ENCODE data around the gene DCBLD1.
"Not testable (repeated sequence)": the region's sequence is repeated elsewhere in the genome, so short reads cannot be mapped to it uniquely, and the experiment has no call there.

DCBLD1 gene

DNA sequence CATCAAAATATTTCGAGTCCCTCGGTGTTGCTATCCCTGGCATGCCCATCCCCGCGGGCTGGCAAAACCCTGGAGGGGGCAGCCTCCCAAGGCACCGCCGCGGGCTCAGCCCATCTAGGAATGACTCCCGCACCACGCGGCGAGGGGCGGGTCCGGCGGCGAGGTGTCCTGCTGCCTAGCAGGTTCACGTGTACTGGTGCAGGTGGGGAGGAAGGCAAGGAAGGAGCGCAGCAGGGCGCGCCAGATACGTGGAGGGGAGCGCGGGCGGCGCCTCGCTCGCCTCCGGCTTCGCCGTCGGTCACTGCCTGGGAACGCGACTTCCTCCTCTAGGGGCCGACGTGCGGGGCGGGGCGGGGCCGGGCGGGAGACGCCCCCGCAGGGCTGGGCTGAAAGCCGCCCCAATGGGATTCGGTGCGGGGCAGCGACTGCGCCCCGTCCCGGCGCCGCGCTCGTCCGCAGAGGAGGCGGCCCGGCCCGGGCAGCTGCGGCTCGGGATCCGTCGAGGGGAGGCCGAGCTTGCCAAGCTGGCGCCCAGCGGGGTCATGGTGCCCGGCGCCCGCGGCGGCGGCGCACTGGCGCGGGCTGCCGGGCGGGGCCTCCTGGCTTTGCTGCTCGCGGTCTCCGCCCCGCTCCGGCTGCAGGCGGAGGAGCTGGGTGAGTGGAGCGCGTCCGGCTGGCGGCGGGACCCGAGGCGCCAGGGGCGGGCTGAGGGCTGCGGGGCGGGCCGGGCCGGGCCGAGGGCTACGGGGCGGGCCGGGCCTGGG is at the start of gene DCBLD1:
DCBLD1 (plus strand) TSS at position 435 of the 764 bp plus-strand sequence; CDS start at position 543, 108 bp downstream.
- peak; percentile 75 for DNase-seq
- in situ Hi-C loops (cut with MboI; ENCODE audit: low pct_unique_long_range_greater_than_20kb, low sequenced_read_pairs) = no loop called here

DNA sequence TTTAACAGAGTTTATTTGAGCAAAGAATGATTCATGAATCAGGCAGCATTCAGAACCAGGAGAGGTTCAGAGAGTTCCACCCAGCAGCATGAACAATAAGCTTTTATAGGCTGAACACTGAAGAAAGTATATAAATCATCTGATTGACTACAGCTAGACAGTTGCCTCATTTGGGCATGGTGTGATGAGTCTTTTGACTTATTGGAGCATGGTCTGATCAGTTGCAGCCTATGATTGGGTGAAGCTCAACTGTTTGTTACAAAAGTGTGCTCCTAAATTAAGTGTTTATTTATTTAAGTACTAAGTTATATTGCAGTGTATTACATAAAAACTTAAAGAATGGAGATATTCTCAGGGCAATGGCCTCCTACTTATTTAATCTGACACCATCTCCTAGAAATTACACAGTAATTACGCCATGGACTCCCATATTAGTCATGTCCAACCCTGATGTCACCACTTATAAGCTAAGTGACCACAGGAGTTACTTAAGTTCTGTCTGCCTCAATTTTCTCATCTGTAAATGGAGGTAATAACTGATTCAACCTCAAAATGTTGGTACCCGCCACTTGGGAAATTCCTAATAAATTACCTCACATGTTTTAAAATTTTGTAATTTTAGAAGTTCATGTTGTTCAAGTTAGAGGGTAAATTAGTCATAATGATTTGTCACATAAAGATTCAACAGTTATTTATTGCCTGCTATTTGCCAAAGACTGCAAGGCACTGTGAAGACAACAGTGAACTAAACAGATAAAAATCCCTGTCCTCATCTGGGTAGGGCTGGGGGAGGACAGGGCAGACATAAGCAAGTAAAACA is 41.6 kb upstream of the DCBLD1 start:
- DNase-seq = no peak

DNA sequence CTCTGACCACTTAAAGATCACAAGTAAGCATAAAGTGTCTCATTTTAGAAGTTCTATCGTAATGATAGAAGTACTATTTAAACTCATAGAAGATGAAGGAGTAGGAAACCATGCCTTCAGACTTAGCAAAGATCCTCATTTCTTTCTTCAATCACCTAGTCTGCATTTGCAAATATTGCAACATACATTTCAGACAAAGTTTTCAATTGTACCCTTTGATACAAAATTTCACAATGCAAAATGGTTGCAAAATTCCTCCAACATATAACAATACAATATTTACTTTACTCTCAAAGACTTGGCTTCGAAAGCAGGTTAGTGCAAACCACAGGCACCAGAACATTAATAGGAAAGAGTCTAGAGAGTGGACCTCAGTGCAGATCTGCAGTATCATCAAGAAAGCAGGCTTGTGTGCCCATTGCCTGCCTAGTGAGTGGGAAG is 40.6 kb upstream of the DCBLD1 start:
- in situ Hi-C loops (cut with MboI; ENCODE audit: low pct_unique_long_range_greater_than_20kb, low sequenced_read_pairs) = no loop called here
- no peak for DNase-seq

More for the DNA sequence above, 41.6 kb upstream of the DCBLD1 start:
- in situ Hi-C loops (cut with MboI; ENCODE audit: low pct_unique_long_range_greater_than_20kb, low sequenced_read_pairs) = no loop called here

DNA sequence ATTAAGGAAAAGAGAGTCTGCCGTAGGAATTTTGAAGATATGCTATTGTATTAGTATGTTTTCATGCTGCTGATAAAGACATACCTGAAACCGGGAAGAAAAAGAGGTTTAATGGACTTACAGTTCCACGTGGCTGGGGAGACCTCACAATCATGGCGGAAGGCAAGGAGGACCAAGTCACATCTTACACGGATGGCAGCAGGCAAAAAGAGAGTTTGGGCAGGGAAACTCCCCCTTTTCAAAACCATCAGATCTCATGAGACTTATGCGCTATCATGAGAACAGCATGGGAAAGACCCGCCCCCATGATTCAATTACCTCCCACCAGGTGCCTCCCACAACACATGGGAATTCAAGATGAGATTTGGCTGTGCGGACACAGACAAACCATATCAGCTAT is 40.2 kb upstream of the DCBLD1 start:
- DNase-seq; in situ Hi-C loops (cut with MboI; ENCODE audit: low pct_unique_long_range_greater_than_20kb, low sequenced_read_pairs): not testable (repeated sequence)

DNA sequence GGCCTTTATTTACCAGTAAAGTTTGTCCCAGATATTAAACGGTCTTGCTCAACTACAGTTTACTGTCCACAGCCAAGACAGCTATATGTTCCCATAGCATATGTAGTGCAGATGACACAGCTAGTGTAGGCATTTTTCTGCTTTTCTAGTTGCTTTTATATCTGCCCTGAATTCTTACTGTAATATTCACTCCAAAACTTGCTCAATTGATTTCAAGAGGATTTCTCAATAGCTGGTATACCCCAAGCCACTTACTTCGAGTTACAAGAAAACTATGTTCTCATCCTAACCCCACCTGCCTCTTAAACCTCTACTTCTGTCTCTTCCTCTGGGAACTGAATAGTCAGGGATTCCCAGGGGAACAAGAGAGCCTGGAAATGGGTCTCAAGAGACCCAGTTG is 37.9 kb upstream of the DCBLD1 start:
- no peak for DNase-seq
- in situ Hi-C loops (cut with MboI; ENCODE audit: low pct_unique_long_range_greater_than_20kb, low sequenced_read_pairs) = no loop called here

DNA sequence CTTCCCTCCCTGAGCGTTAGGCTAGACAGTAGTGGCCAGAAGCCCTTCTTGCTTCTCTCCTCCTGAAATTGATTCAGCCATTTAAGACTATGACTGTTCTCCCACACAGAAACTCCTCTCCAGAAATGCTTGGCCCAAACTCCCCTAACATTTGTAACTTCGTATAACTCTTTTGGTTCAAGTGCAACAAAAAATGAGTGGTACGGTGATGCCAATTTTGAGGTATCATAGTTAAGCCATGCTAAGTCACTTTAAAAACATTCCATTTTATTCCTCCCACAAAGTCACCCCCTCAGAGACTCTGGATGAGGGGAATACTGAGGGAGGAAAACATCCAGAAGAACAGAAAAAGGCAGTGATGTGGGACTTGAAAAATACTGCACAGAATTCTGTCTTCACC is 35.6 kb upstream of the DCBLD1 start:
- in situ Hi-C loops (cut with MboI; ENCODE audit: low pct_unique_long_range_greater_than_20kb, low sequenced_read_pairs) = no loop called here
- DNase-seq = no peak

DNA sequence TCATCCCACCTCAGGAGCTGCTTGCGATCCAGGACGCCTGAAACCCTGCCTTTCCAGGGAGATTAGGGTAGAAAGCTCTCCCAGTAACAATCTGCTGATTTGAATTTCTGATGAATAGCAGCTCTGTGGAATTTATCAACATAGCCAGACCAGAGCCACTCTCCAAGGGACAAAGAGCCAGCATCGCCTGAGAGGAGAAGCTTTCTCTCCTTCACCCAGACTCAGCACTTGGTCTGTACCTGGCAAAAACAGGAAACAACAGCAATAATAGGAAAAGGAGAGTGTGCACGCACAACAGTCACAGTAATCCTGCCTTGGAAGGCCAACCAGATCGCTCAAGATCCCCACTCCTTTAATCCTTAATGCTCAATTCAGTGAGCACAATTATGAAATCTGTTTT is 34.5 kb upstream of the DCBLD1 start:
- DNase-seq = no peak
- in situ Hi-C loops (cut with MboI; ENCODE audit: low pct_unique_long_range_greater_than_20kb, low sequenced_read_pairs) = no loop called here

DNA sequence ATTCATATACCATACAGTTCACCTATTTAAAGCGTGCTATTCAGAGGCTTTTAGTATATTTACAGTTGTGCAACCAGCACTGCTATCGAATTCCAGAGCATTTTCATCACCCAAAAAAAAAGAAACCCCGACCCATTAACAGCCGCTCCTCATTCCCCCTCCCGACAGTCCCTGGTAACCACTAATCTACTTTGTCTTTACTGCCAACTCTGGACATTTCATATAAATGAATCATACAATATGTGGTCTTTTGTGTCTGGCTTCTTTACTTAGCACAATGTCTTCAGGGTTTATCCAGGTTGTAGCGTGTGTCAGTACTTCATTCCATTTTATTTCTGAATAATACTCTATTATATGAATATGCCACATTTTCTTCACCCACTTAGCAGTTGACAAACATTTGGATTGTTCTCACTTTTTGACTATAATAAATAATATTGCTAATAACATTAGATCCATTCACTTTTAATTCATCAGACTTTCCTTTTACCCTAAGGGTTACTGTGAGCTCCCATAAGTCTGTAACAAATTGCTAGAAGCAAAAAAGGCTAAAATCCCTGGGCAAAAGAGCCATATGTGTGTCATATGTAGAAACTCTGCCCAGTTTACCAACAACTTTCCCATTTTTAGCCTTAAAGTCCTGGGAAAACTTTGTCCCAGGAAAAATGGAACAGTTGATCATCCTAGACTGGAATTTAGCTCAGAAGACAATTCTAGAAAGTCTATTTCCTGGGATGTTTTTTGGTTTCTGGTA is 33.6 kb upstream of the DCBLD1 start:
- DNase-seq = no peak
- in situ Hi-C loops (cut with MboI; ENCODE audit: low pct_unique_long_range_greater_than_20kb, low sequenced_read_pairs) = no loop called here

DNA sequence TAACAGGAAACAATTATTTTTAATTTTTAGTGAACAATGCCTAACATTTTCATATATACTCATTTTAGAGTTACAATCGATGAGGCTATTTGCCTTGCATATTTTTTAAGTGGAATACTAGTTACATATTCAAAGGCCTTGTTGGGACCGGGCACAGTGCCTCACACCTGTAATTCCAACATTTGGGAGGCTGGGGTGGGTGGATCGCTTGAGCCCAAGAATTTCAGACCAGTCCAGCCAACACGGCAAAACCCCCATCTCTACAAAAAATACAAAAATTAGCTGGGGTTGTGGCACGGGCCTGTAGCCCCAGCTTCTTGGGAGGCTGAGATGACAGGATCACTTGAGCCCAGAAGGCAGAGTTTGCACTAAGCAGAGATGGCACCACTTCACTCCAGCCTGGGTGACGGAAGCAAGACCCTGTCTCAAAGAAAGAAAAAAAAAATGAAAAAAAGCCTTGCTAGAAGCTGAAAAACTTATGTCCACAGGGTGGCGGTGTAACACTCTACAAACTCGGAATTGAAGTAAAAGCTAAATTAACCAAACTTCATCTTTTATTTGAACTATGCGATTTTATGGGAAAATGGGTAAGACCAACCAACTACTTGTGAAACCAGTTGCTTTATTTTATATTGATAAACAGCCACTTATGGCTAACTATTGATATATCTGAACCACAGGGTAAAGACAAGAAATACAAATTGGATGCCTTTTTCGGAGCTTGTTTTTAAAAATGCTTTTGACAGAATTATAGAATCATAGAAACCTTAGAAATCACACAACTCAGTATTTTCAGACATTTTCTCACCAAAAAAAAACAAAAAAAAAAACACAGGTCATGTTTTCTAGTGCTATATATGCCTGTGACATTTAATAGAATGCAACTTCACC is 32.7 kb upstream of the DCBLD1 start:
- DNase-seq = peak; percentile 72
- in situ Hi-C loops (cut with MboI; ENCODE audit: low pct_unique_long_range_greater_than_20kb, low sequenced_read_pairs) = no loop called here

DNA sequence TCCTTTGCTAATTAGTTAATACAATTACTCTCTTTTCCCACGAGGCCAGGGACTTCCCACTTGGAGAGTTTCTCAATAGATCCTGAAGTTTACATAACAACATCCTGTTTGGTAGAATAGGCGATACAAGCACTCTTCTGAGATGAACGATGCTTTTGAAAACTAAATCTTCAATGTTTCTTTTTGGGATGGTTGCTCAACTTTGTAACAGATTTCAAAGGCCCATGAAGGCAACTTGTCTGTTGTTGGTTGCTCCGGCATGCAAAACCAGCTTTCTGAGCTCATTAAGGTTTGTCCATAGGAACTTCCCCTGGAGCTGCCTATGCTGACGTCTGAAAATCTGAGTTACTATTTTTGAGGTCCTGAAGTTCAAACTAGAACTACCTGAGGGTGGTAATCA is 30.8 kb upstream of the DCBLD1 start:
- no peak for DNase-seq
- in situ Hi-C loops (cut with MboI; ENCODE audit: low pct_unique_long_range_greater_than_20kb, low sequenced_read_pairs) = no loop called here

DNA sequence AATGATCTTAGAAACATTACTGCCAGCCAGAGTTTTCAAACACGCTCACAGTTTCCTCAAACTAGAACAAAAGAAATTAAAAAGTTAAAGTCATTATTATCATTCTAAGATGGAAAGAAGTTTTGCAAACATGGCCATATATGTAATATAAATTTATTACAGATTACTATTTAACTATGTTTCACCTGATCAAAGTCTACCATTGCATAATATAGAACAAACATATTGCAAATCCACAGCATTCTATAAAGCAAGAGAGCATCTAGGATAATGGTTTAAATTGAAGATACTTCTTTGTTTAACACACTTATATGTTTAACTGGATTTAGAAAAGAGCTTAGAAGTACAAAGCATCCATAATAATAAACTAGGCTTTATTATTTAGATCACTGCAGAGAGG is 26.2 kb upstream of the DCBLD1 start:
- in situ Hi-C loops (cut with MboI; ENCODE audit: low pct_unique_long_range_greater_than_20kb, low sequenced_read_pairs) = no loop called here
- no peak for DNase-seq

DNA sequence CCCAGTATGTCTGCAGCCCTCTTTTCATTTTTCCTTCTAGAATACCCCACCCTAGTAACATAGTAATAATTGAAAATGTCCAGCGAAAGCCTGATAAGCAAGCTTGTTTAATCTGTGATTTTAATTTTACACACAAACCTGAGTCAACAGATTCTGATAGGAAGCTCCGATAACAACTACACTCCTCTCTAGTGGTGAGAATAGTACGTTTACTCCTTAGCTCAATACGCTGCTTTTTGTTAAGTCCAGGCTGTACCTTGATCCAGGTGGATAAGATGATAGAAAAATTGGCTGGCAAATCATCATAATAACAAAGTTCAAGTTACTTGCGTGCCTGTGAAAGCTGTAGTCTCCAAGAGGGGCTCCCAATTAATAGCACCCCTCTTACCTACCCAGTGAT is 25.5 kb upstream of the DCBLD1 start:
- no peak for DNase-seq
- in situ Hi-C loops (cut with MboI; ENCODE audit: low pct_unique_long_range_greater_than_20kb, low sequenced_read_pairs) = no loop called here

DNA sequence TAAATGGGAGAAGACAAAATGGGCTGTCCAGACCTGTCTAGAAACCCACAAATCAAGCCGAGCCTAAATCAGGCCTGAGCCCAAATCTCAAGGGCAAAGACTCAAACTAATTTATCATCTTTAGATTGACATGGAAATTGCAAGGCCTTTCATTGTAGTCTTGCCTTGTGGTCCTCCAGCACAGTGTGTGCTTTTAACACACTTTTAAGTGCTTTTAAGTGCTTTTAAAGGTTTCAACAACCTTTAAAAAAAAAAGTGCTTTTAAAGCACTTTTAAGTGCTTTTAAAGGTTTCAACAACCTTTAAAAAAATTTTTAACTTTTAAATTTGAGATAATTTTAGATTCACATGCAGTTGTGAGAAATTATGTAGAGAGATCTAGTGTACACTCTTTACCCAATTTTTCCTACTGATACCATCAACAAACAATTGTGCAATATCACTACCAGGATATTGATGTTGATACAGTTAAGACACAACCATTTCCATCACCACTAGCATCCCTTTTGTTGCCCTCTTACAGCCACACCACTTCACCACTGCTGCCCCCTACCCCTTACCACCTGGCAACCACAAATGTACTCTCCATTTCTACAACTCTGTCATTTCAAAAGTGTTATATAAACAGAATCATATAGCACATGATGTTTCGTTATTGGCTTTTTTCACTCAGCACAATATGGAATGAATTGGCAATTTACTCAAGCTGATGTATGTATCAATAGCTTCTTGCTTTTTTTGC is 23.1 kb upstream of the DCBLD1 start:
- no peak for DNase-seq
- in situ Hi-C loops (cut with MboI; ENCODE audit: low pct_unique_long_range_greater_than_20kb, low sequenced_read_pairs) = no loop called here

DNA sequence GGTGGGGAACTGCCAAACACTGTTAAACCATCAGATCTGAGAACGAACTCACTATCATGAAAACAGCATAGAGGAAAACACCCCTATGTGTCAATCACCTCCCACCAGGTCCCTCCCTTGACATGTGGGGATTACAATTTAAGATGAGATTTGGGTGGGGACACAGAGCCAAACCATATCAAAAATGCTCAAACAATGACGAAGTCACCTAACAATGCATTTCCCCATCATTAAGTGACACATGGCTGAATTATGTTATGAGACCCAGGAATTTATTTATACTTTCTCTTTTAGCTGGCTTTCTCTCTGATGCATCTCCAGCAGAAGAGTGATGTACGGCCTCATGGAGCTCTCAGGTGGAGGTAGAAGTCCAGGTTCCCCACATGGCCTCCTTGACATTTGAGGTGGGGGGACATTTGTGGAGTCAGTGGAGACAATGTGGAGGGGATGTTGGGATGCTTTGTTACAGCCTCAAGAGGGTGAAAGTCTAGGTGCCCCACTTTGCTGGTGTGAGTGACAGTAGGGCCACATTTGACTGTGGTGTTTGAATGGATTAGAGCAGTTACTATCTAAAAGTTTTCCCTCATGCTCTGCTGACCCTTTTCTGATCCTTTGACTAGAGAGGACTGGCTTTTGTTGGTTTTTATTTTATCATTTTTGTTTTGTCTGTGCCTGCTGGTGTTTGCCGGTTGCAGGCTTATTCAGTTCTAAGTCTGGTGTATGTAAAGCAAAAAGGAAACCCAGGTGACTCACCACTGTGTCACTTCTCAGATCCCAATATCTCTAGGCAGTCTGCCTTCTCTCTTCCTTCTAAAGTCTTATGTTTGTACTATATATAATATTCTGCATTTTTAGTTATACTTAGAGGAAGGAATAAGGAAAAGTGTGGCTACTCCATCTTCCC is 18.5 kb upstream of the DCBLD1 start:
- DNase-seq = no peak
- in situ Hi-C loops (cut with MboI; ENCODE audit: low pct_unique_long_range_greater_than_20kb, low sequenced_read_pairs) = no loop called here

DNA sequence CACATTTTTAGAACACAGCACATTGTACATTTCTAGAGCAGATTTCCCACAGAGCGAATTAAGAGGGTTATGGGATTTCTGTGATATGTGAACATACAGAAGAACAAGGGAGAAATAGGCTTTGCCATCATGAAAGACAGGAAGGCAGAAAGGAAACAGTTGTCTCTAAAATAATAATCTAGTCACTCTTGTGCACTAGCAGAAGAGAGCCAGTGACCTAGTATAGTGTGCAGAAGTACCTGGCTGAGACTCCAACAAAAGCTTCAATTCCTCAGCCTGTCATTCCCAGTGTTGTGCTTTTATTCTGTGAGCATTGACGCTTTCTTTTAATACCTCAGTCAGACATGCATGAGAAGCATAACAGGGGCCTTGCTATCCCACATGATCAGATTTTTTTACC is 17.8 kb upstream of the DCBLD1 start:
- in situ Hi-C loops (cut with MboI; ENCODE audit: low pct_unique_long_range_greater_than_20kb, low sequenced_read_pairs) = no loop called here

DNA sequence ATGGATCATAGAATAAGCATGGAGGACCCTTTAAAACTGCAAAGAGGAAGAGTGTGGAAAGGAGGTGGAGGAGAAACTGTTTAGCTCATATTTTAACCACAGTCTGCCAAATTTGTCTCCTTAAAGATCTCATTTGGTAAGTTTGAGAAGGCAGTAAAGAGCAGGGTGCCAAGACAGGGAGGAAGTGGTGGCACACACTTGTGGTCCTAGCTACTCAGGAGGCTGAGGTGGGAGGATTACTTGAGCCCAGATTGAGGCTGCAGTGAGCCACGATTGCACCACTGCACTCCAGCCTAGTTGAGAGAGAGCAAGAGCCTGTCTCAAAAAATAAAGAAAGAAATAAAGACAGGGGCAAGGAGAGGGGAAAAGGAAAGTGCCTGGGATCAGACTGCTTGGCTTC is 16.8 kb upstream of the DCBLD1 start:
- in situ Hi-C loops (cut with MboI; ENCODE audit: low pct_unique_long_range_greater_than_20kb, low sequenced_read_pairs) = no loop called here
- peak; percentile 41 for DNase-seq

More for the DNA sequence above, 17.8 kb upstream of the DCBLD1 start:
- DNase-seq = no peak

DNA sequence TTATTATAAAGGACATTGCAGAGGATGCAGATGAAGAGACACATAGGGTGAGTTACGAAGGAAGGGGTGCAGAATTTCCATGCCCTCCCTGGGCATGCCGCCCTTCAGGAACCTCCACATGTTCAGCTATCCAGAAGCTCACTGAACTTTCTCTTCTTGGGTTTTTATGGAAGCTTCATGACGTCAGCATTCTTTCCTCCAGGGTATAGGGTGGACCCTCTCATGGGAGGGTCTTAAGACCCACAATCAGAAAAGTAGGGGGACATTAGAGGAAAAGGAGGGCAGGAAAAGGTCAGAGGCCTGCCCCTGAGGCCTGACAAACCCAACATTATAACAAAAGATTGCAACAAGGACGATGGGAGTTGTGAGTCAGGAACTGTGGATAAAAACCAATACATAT is 14.6 kb upstream of the DCBLD1 start:
- in situ Hi-C loops (cut with MboI; ENCODE audit: low pct_unique_long_range_greater_than_20kb, low sequenced_read_pairs) = no loop called here
- DNase-seq = no peak

Data from KBM-7 (cell line).